ENCODE data around the gene HOXD1. TPM values are rescaled to one million over a fixed set of nuclear protein-coding genes. Genes with fewer than 3 reads are reported as not detected.

The HOXD1 gene
- total and polyA plus RNA-seq, 2 donors (not counting 3 experiments of a cell fraction or from before 2014, with no cell fraction given) = 6.6 to 10.4 TPM

GRCh38 chr2:176237456-176237855 lies 49.0 kb downstream of the HOXD1 start:
- H3K9ac ChIP-seq (replicated peaks; ENCODE audit: extremely low read depth, insufficient read depth, low read length) = no peak overlapping the region
- H3K27ac ChIP-seq (ENCODE audit: insufficient read depth, low read depth, low read length) = no peak overlapping the region
- no peak overlapping the region for H2AFZ ChIP-seq (ENCODE audit: low read depth, low read length)
- no peaks in the 10 kb centered on the region for H3K36me3 ChIP-seq (ENCODE audit: control insufficient read depth in 2 of 2, extremely low read depth in 1 of 2, insufficient read depth in 2 of 2, low read length in 2 of 2)
- no peaks in the 10 kb centered on the region for H3K27me3 ChIP-seq (ENCODE audit: control insufficient read depth in 2 of 2, insufficient read depth in 2 of 2, low read length in 2 of 2)
- H3K79me2 ChIP-seq (ENCODE audit: control insufficient read depth, insufficient read depth, low read length) = no peaks in the 10 kb centered on the region
- no peaks in the 10 kb centered on the region for H3K9me3 ChIP-seq (replicated peaks; ENCODE audit: control insufficient read depth, insufficient read depth, low read length)
- dilution Hi-C loops (cut with MboI; ENCODE audit: extremely low pct_ligation_motif_present, low sequenced_read_pairs) (no loop called here), intact Hi-C loops (cut with micrococcal nuclease) (no loop called here)
- CTCF ChIA-PET = interaction anchor here (0.5 to 1.8 kb wide), 2 partner anchors 31 to 317 kb away, joined by 3 to 5 read pairs; no protein-coding TSS in a partner anchor
- peaks cover 16% of the 10 kb centered on the region for H3K4me1 ChIP-seq (ENCODE audit: control insufficient read depth, extremely low read depth, insufficient read depth, low read length)
- POLR2A ChIA-PET = no interaction called here
- H4K20me1 ChIP-seq (replicated peaks; ENCODE audit: control insufficient read depth, extremely low read depth, insufficient read depth, low read length) = no peaks in the 10 kb centered on the region
- no TSS peak for BruUV-seq (replicated peaks)
- TF ChIP-seq GATA2 (IDR thresholded peaks at IDR 0.05; ENCODE audit: insufficient read depth, insufficient read length, low read depth, low read length) (no peak), POLR2AphosphoS5 (IDR thresholded peaks at IDR 0.05; ENCODE audit: insufficient read depth, low read depth, low read length) (no peak), JUN (IDR thresholded peaks at IDR 0.05; ENCODE audit: borderline replicate concordance, insufficient read depth, insufficient read length, low read depth) (no peak), MYC (IDR thresholded peaks at IDR 0.05; ENCODE audit: low read depth, low read length) (no peak), CTCF (IDR thresholded peaks at IDR 0.05; ENCODE audit: extremely low read depth in 1 of 2, insufficient read depth in 1 of 2, low read depth in 1 of 2, low read length in 2 of 2) (no peak), FOS (IDR thresholded peaks at IDR 0.05; ENCODE audit: borderline replicate concordance, insufficient read depth, low read length) (no peak), MAX (IDR thresholded peaks at IDR 0.05; ENCODE audit: insufficient read depth, insufficient read length) (no peak), POLR2A (IDR thresholded peaks at IDR 0.05; ENCODE audit: low read depth, low read length) (no peak), EZH2 (IDR thresholded peaks at IDR 0.05; ENCODE audit: borderline replicate concordance, low read depth, low read length, severe bottlenecking) (no peak)
- no peak overlapping the region for H3K4me3 ChIP-seq (replicated peaks in 1 of 3; ENCODE audit: insufficient read depth in 1 of 3, low read depth in 1 of 3, low read length in 3 of 3)
- H3K9me1 ChIP-seq (replicated peaks; ENCODE audit: control insufficient read depth, extremely low read depth, insufficient read depth, low read length) = no peaks in the 10 kb centered on the region
- no peak for DNase-seq (ENCODE audit: low read depth, low spot score)
- no peak for FAIRE-seq
- H3K4me2 ChIP-seq (ENCODE audit: insufficient read depth, low read length) = no peak overlapping the region

All from endothelial cell of umbilical vein (primary cell).